ENCODE results near the gene NOC2L. TPM values are rescaled to one million over a fixed set of nuclear protein-coding genes. Genes with fewer than 3 reads are reported as not detected.

NOC2L gene
- total and polyA plus RNA-seq, 2 donors from 2014 or later: 42.4 to 65.5 TPM

GRCh38 chr1:936348-937264, 22.4 kb downstream of the NOC2L start:
- Histone ChIP-seq H3K4me3 (ENCODE audit: low read length in 3 of 3) (no peak overlapping the region), H3K9me3 (ENCODE audit: control insufficient read depth in 2 of 3, insufficient read depth in 1 of 3, low read length in 3 of 3) (no peaks in the 10 kb centered on the region), H3K9ac (ENCODE audit: low read length in 3 of 3) (no peak overlapping the region), H3K36me3 (ENCODE audit: control insufficient read depth in 2 of 3, insufficient read depth in 3 of 3, low read length in 3 of 3) (no peaks in the 10 kb centered on the region), H3K27me3 (ENCODE audit: control insufficient read depth, insufficient read depth, low read length) (no peaks in the 10 kb centered on the region), H3K4me1 (ENCODE audit: control insufficient read depth in 2 of 3, insufficient read depth in 2 of 3, low read depth in 1 of 3, low read length in 3 of 3) (peaks cover 0 to 33% (median 0%) of the 10 kb centered on the region in 3 donors), H3K27ac (ENCODE audit: low read depth in 2 of 2, low read length in 2 of 2) (no peak overlapping the region)
- intact Hi-C loops (cut with DNase I): no loop called here
- TF ChIP-seq CTCF (IDR thresholded peaks at IDR 0.05; ENCODE audit: borderline replicate concordance, extremely low read depth, insufficient read depth): no peak
- DNase-seq (peak in 1 of 5 donors; percentile 70), FAIRE-seq (no peak)

- H3K27me3 ChIP-seq (ENCODE audit: control insufficient read depth, insufficient read depth, low read length): no peaks in the 10 kb centered on the region
- no peak overlapping the region for H3K9ac ChIP-seq (ENCODE audit: low read length in 3 of 3)
- H3K4me1 ChIP-seq (ENCODE audit: control insufficient read depth in 2 of 3, insufficient read depth in 2 of 3, low read depth in 1 of 3, low read length in 3 of 3): peaks cover 0 to 27% (median 0%) of the 10 kb centered on the region in 3 donors
- no peak overlapping the region for H3K4me3 ChIP-seq (ENCODE audit: low read length in 3 of 3)
- H3K27ac ChIP-seq (ENCODE audit: low read depth in 2 of 2, low read length in 2 of 2): no peak overlapping the region
- no peaks in the 10 kb centered on the region for H3K9me3 ChIP-seq (ENCODE audit: control insufficient read depth in 2 of 3, insufficient read depth in 1 of 3, low read length in 3 of 3)
- no peaks in the 10 kb centered on the region for H3K36me3 ChIP-seq (ENCODE audit: control insufficient read depth in 2 of 3, insufficient read depth in 3 of 3, low read length in 3 of 3)
- intact Hi-C loops (cut with DNase I): no loop called here
- no peak for FAIRE-seq
- DNase-seq: peak in 3 of 5 donors; percentile 70 to 90 (median 80)
- TF ChIP-seq CTCF (IDR thresholded peaks at IDR 0.05; ENCODE audit: borderline replicate concordance, extremely low read depth, insufficient read depth): no peak
These were observed 23.3 kb downstream of the NOC2L start for GRCh38 chr1:935751-936231.

DNA sequence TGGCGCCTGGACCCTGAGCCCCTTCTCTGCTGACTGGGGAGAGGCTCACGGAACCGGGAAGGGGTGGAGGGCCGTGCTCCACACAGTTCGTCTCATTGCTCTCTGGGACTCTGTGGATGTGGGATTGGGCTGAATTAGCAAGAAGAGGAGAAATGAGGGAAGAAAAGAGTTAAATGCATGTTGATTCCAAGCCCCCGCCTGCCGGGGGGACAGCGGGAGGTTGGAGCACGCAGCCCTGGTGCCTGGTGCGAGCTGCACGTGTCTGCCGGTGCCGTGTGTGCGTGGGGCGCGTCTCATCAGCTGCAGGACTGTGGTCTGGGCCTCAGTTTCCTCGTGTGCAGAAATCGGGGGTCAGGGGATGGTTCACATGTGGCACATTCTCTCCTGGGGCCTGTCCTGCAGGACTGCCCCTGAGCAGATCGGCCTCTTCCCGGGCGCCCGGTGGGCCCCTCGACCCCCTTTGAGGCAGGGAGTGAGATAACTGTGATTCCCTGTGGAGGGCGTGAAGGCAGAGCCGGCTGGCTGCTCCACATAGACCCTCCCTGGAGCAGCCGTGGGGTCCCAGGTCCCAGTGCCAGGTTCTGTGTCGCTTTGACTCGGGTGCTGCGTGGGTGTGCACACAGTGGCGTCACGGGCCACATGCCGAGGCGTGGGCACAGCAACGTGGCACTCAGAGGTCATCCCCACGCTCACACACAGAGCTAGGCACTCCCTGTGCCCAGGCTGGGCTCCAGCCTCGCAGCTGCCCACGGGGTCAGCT, 23.9 kb downstream of the NOC2L start:
- no peak overlapping the region for H3K4me3 ChIP-seq (ENCODE audit: low read length in 3 of 3)
- peaks cover 0 to 27% (median 0%) of the 10 kb centered on the region in 3 donors for H3K4me1 ChIP-seq (ENCODE audit: control insufficient read depth in 2 of 3, insufficient read depth in 2 of 3, low read depth in 1 of 3, low read length in 3 of 3)
- H3K9ac ChIP-seq (ENCODE audit: low read length in 3 of 3): no peak overlapping the region
- no peaks in the 10 kb centered on the region for H3K9me3 ChIP-seq (ENCODE audit: control insufficient read depth in 2 of 3, insufficient read depth in 1 of 3, low read length in 3 of 3)
- DNase-seq (peak in 1 of 5 donors; percentile 55), FAIRE-seq (no peak)
- intact Hi-C loops (cut with DNase I): no loop called here
- no peaks in the 10 kb centered on the region for H3K36me3 ChIP-seq (ENCODE audit: control insufficient read depth in 2 of 3, insufficient read depth in 3 of 3, low read length in 3 of 3)
- no peak overlapping the region for H3K27ac ChIP-seq (ENCODE audit: low read depth in 2 of 2, low read length in 2 of 2)
- no peaks in the 10 kb centered on the region for H3K27me3 ChIP-seq (ENCODE audit: control insufficient read depth, insufficient read depth, low read length)
- no peak for TF ChIP-seq CTCF (IDR thresholded peaks at IDR 0.05; ENCODE audit: borderline replicate concordance, extremely low read depth, insufficient read depth)
